ENCODE measurements around the gene CST3.
A peak's percentile ranks its signal among the peaks of the same experiment; 100 is the strongest.
"Not testable (repeated sequence)": the region's sequence is repeated elsewhere in the genome, so short reads cannot be mapped to it uniquely, and the experiment has no call there.

Gene CST3

DNA sequence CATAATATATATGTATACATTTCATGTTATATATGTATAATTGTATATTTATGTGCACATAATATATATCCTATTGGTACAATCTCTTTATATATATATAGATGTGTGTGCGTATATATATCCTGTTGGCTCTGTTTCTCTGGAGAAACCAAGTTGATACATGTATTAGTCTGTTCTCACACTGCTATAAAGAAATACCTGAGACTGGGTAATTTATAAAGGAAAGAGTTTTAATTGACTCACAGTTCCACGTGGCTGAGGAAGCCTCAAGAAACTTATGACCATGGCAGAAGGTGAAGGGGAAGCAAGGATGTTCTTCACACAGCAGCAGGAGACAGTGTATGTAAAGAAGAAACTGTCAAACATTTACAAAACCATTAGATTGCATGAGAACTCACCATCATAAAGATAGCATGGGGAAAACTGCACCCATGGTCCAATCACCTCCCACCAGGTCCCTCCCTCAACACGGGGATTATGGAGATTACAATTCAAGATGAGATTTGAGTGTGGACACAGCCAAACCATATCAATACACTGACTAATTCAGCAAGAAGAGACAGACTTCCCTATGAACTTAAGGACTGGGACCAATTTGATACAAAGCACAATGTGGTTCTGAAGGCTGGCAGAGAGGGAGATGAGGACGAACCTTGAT, 14.0 kb downstream of the CST3 start:
- DNase-seq: no peak
- Histone ChIP-seq H3K27me3 (no peaks in the 10 kb centered on the region; the same call in 1 of the 2 replicates), H3K4me1 (no peaks in the 10 kb centered on the region), H3K4me3 (ENCODE audit: low read depth, low read length) (no peak overlapping the region), H3K9me3 (no peaks in the 10 kb centered on the region), H3K36me3 (no peaks in the 10 kb centered on the region)
- TF ChIP-seq, protein P1, sequence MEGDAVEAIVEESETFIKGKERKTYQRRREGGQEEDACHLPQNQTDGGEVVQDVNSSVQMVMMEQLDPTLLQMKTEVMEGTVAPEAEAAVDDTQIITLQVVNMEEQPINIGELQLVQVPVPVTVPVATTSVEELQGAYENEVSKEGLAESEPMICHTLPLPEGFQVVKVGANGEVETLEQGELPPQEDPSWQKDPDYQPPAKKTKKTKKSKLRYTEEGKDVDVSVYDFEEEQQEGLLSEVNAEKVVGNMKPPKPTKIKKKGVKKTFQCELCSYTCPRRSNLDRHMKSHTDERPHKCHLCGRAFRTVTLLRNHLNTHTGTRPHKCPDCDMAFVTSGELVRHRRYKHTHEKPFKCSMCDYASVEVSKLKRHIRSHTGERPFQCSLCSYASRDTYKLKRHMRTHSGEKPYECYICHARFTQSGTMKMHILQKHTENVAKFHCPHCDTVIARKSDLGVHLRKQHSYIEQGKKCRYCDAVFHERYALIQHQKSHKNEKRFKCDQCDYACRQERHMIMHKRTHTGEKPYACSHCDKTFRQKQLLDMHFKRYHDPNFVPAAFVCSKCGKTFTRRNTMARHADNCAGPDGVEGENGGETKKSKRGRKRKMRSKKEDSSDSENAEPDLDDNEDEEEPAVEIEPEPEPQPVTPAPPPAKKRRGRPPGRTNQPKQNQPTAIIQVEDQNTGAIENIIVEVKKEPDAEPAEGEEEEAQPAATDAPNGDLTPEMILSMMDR (IDR thresholded peaks at IDR 0.05; ENCODE audit: low read depth, low read length): no peak

DNA sequence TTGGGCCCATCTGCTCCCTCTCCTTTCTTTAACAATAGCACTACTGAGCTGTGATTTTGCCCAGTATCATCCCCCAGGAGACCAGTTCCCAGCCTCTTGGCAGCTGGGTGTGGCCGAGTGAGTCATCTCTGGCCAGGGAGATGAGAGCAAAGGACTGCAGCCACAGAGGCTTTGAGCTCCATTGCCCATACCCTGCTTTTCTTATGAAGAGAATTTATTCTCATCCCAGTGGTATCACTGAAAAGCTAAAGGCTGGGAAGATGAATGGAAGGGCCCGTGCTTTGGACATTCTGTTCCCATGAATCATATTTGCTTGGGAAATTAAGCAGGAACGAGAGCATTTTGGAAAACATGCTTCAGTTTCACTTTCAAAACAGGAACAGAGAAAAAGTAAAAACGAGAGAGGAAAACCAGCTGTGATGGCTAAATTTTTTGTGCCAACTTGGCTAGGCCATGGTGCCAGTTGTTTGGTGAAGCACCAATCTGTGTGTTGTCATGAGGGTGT, 14.9 kb downstream of the CST3 start:
- H3K9me3 ChIP-seq: no peaks in the 10 kb centered on the region
- no peaks in the 10 kb centered on the region for H3K4me1 ChIP-seq
- peak overlapping the region; percentile 27; the same call in 1 of the 2 replicates for H3K4me3 ChIP-seq (ENCODE audit: low read depth, low read length)
- no peaks in the 10 kb centered on the region; the same call in 1 of the 2 replicates for H3K27me3 ChIP-seq
- DNase-seq: peak; percentile 63
- TF ChIP-seq, protein P1 (IDR thresholded peaks at IDR 0.05; ENCODE audit: low read depth, low read length): no peak
- no peaks in the 10 kb centered on the region for H3K36me3 ChIP-seq

DNA sequence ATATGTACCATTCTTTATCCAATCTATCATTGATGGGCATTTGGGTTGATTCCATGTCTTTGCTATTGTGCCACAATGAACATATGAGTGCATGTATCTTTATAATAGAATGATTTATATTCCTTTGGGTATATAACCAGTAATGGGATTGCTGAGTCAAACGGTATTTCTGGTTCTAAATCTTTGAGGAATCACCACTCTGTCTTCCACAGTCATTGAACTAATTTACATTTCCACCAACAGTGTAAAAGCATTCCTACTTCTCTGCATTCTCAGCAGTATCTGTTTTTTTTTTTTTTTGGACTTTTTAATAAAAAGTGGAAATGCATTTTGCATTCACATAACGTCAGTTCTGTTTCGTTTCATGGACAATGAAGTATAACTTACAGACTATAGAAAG, 15.4 kb downstream of the CST3 start:
- not testable (repeated sequence) for H3K27me3 ChIP-seq; H3K4me3 ChIP-seq (ENCODE audit: low read depth, low read length); H3K4me1 ChIP-seq; DNase-seq; H3K36me3 ChIP-seq; H3K9me3 ChIP-seq

DNA sequence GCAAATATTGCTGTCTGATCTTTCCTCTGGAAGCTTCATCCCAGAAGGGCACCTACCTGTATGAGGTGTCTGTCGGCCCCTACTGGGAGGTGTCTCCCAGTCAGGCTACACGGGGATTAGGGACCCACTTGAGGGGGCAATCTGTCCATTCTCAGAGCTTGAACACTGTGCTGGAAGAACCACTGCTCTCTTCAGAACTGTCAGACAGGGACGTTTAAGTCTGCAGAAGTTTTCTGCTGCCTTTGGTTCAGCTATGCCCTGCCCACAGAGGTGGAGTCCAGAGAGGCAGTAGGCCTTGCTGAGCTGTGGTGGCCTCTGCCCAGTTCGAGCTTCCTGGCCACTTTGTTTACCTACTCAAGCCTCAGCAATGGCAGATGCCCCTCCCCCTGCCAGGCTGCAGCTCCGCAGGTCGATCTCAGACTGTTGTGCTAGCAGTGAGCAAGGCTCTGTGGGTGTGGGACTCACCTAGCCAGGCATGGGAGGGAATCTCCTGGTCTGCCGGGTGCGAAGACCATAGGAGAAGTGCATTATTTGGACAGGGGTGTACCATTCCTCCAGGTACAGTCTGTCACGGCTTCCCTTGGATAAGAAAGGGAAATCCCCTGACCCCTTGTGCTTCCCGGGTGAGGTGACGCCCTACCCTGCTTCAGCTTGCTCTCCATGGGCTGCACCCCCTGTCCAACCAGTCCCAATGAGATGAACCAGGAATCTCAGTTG, 16.9 kb downstream of the CST3 start:
- DNase-seq; H3K4me1 ChIP-seq; H3K36me3 ChIP-seq; H3K27me3 ChIP-seq; H3K4me3 ChIP-seq (ENCODE audit: low read depth, low read length); H3K9me3 ChIP-seq: not testable (repeated sequence)

DNA sequence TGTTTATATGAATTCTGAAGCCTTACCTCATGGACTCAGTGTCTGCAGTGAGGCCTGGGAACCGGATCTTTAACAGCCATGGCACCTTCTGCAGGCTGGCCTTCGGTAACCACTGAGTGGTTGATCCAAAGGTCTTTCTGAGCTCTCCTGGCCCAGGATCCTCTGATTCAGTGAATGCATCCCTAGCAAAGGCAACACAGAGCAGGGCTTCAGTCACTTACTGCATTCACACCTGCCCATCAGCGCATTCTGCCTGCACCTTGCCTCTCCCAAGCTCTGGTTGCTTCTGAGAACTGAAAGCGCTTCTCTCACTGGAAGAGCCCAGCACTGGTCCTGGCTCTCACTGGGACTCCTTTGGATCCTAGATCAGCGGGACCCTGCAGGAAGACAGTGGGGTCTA, 23.6 kb downstream of the CST3 start:
- no peak overlapping the region for H3K4me3 ChIP-seq (ENCODE audit: low read depth, low read length)
- DNase-seq: no peak
- TF ChIP-seq, protein P1 (IDR thresholded peaks at IDR 0.05; ENCODE audit: low read depth, low read length): no peak
- H3K27me3 ChIP-seq: peaks cover 3% of the 10 kb centered on the region; the same call in 1 of the 2 replicates
- H3K9me3 ChIP-seq: no peaks in the 10 kb centered on the region
- H3K36me3 ChIP-seq: no peaks in the 10 kb centered on the region
- no peaks in the 10 kb centered on the region for H3K4me1 ChIP-seq

DNA sequence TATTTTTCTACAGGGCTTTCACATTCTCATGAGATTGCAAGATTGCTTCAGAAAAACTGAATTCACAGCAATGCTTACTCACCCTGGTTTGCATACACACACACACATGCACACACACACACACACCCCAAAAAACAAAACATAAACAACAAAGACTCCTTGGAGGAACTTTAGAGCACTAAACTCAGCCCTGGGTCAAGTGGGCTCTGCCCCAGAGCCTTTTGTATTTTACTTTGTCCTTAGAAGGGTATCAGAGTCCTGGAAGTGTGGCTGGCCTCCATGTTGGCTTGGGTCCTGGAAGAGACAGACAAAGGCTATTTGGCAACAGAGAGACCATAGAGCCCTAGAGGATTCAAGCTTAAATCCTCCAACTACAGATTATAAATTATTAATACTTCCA, 24.1 kb downstream of the CST3 start:
- Histone ChIP-seq H3K4me1 (no peaks in the 10 kb centered on the region), H3K9me3 (no peaks in the 10 kb centered on the region), H3K36me3 (no peaks in the 10 kb centered on the region), H3K4me3 (ENCODE audit: low read depth, low read length) (no peak overlapping the region), H3K27me3 (peaks cover 3% of the 10 kb centered on the region; the same call in 1 of the 2 replicates)
- DNase-seq: no peak
- TF ChIP-seq, protein P1 (IDR thresholded peaks at IDR 0.05; ENCODE audit: low read depth, low read length): no peak

DNA sequence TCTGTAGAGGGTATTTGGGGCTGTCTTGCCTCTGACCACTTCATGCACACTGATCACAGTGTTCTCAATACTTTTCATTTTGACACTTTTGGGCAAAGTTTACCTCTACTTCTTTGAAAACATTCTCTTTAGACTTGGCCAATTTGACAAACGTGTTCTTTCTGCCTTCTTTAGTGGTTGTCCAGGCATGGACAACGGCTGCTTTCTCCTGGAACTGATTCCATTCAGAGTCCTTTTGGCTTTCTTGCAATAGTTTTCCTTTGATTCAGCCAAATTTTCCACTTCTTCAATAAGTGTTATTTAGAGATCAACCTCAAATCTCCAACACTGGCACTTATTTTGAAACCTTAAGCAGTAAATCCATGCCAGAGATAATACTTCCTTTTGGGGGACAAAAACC, 25.4 kb downstream of the CST3 start:
- DNase-seq: no peak
- Histone ChIP-seq H3K4me1 (no peaks in the 10 kb centered on the region), H3K36me3 (no peaks in the 10 kb centered on the region), H3K9me3 (no peaks in the 10 kb centered on the region), H3K4me3 (ENCODE audit: low read depth, low read length) (no peak overlapping the region), H3K27me3 (peaks cover 3% of the 10 kb centered on the region; the same call in 1 of the 2 replicates)
- TF ChIP-seq, protein P1 (IDR thresholded peaks at IDR 0.05; ENCODE audit: low read depth, low read length): no peak
